NCI-H1694 (cell line): ENCODE data around the gene MRPS6.

ENCODE experiments used
- DNase-seq: peaks from one replicate; lab custom pipeline; 2025; lab: John Stamatoyannopoulos, UW

The MRPS6 gene

GRCh38 chr21:34071683-34072082 is 1.7 kb upstream of the MRPS6 start:
- DNase-seq: no peak

GRCh38 chr21:34072145-34073031 is 990 bp upstream of the MRPS6 start:
- no peak for DNase-seq

- no peak for DNase-seq
These were observed 438 bp downstream of the MRPS6 start for GRCh38 chr21:34073749-34074282.

GRCh38 chr21:34074283-34075090 is 1.1 kb downstream of the MRPS6 start:
- DNase-seq: no peak

- DNase-seq: no peak
These were observed 1.7 kb downstream of the MRPS6 start for GRCh38 chr21:34075091-34075425.

- DNase-seq: no peak
These were observed 2.6 kb downstream of the MRPS6 start for GRCh38 chr21:34075760-34076660.

- DNase-seq: no peak
These were observed 3.5 kb downstream of the MRPS6 start for GRCh38 chr21:34076835-34077234.

- DNase-seq: no peak
These were observed 4.5 kb downstream of the MRPS6 start for GRCh38 chr21:34077888-34078287.

GRCh38 chr21:34078915-34079314 is 5.5 kb downstream of the MRPS6 start:
- DNase-seq: no peak

GRCh38 chr21:34080710-34081109 is 7.3 kb downstream of the MRPS6 start:
- no peak for DNase-seq

GRCh38 chr21:34082769-34083168 is 9.4 kb downstream of the MRPS6 start:
- DNase-seq: no peak

- no peak for DNase-seq
These were observed 10.0 kb downstream of the MRPS6 start for GRCh38 chr21:34083357-34083756.

- no peak for DNase-seq
These were observed 11.8 kb downstream of the MRPS6 start for GRCh38 chr21:34085129-34085528.

GRCh38 chr21:34086887-34087306 is 13.5 kb downstream of the MRPS6 start:
- no peak for DNase-seq

GRCh38 chr21:34088752-34089151 is 15.4 kb downstream of the MRPS6 start:
- no peak for DNase-seq

GRCh38 chr21:34091032-34091431 is 17.7 kb downstream of the MRPS6 start:
- DNase-seq: no peak

- DNase-seq: no peak
These were observed 18.2 kb downstream of the MRPS6 start for GRCh38 chr21:34091607-34092006.

- DNase-seq: no peak
These were observed 19.0 kb downstream of the MRPS6 start for GRCh38 chr21:34092262-34092921.

GRCh38 chr21:34093083-34093482 is 19.7 kb downstream of the MRPS6 start:
- no peak for DNase-seq

- no peak for DNase-seq
These were observed 21.6 kb downstream of the MRPS6 start for GRCh38 chr21:34094949-34095348.

GRCh38 chr21:34097442-34097841 is 24.1 kb downstream of the MRPS6 start:
- no peak for DNase-seq
